Gastroesophageal sphincter (tissue), 3 donors: Measurements from ENCODE around the gene RNF125.

Experiments used
- CTCF ChIP-seq, 4 experiments: fragments of 200-600 bp in 2 of 4; fragments of 450-650 bp in 2 of 4; sonication (generic) in 1 of 4; IDR thresholded peaks; one replicate each; pipeline ENCODE4 v1.5.1; 2017 to 2019; ENCODE audit warnings: antibody characterized with exemption in 4 of 4, mild to moderate bottlenecking in 2 of 4, moderate library complexity in 2 of 4
- EP300 ChIP-seq: sonication (generic); formaldehyde crosslinking; IDR thresholded peaks from one replicate; pipeline ENCODE4 v1.6.1; 2017; ENCODE audit warnings: antibody characterized with exemption, mild to moderate bottlenecking
- POLR2A ChIP-seq, 2 donors: fragments of 450-650 bp; IDR thresholded peaks; one replicate each; pipeline ENCODE4 v1.6.1; 2017; ENCODE audit warnings: antibody characterized with exemption in 2 of 2, mild to moderate bottlenecking in 2 of 2, moderate library complexity in 1 of 2

- TF ChIP-seq EP300 = no peak
- no peak for TF ChIP-seq CTCF (IDR thresholded peaks at IDR 0.05)
- no peak for TF ChIP-seq POLR2A (IDR thresholded peaks at IDR 0.05)
These were observed 34.6 kb upstream of the RNF125 start for GRCh38 chr18:31983976-31984375.
